C4-2B (cell line): Measurements from ENCODE around the gene SAP25.

Experiments used
- ZFX ChIP-seq: fragments of 450-650 bp; IDR thresholded peaks from 2 replicates; pipeline ENCODE4 v1.6.1; 2017
- TF ChIP-seq, protein P1 (sequence below): fragments of 450-650 bp; conservative IDR thresholded peaks from 2 replicates; pipeline ENCODE4 v1.5.1; 2017; ENCODE audit warnings: mild to moderate bottlenecking

DNA sequence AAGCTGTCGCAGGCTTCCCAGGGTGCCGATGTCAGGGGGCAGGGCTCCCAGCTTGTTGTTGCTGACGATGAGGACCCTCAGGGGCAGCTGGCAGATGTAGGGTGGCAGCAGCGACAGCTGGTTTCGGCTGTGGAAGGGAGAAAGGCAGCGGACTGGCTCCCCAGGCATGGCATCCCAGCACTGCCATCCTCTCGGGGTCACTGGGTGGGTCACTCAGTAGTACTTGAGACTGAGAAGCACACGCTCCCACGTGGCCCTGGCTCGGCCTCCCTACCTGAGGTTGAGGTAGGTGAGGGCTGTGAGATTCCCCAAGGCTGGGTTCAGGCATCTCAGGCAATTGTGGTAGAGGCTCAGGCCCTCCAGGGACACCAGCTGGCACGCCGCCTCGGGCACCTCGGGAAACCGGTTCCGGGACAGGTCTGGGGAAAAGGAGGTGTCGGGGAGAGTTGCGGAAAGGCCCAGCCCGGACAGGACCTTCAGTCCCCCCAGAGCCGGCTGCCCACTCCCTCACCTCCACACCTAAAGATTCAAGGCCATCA is 8.4 kb upstream of the SAP25 start:
- TF ChIP-seq, protein P1, sequence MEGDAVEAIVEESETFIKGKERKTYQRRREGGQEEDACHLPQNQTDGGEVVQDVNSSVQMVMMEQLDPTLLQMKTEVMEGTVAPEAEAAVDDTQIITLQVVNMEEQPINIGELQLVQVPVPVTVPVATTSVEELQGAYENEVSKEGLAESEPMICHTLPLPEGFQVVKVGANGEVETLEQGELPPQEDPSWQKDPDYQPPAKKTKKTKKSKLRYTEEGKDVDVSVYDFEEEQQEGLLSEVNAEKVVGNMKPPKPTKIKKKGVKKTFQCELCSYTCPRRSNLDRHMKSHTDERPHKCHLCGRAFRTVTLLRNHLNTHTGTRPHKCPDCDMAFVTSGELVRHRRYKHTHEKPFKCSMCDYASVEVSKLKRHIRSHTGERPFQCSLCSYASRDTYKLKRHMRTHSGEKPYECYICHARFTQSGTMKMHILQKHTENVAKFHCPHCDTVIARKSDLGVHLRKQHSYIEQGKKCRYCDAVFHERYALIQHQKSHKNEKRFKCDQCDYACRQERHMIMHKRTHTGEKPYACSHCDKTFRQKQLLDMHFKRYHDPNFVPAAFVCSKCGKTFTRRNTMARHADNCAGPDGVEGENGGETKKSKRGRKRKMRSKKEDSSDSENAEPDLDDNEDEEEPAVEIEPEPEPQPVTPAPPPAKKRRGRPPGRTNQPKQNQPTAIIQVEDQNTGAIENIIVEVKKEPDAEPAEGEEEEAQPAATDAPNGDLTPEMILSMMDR: no peak
- TF ChIP-seq ZFX: peak; percentile 30; the same call in 1 of the 2 replicates
